A549 (cell line): ENCODE measurements around the gene PCDH12. TPM values are rescaled to one million over a fixed set of nuclear protein-coding genes. Genes with fewer than 3 reads are reported as not detected.

Source experiments
- ATAC-seq, 2 experiments: fragments of 200-7000 bp in 1 of 2; fragments of >200 bp in 1 of 2; cut with Nextera tagmentation in 1 of 2; cut with Tn5 transposase in 1 of 2; 3 replicates each; pipeline versions ENCODE4 v1.8.0 to v1.9.1; 2018 to 2020; ENCODE audit warnings: mild to moderate bottlenecking in 1 of 2, moderate library complexity in 1 of 2
- CTCF ChIA-PET: fragments of 300-600 bp; sonication (Branson Sonifier 250); formaldehyde crosslinking; extraction: SDS; loops from one replicate; lab custom pipeline; 2021; ENCODE audit warnings: antibody characterized with exemption, inconsistent platforms; lab: Yijun Ruan, JAX
- POLR2A ChIA-PET: fragments of 350-600 bp; formaldehyde crosslinking; extraction: SDS; loops from one replicate; lab custom pipeline; 2021; ENCODE audit warnings: antibody characterized with exemption, inconsistent platforms; lab: Yijun Ruan, JAX
- DNase-seq, 2 experiments: peaks; one replicate each; pipeline versions ENCODE4 v3.0.0 to v3.0.0-alpha.2; 2011 to 2016; ENCODE audit warnings: low read depth in 1 of 2, low spot score in 1 of 2
- FAIRE-seq: peaks from 2 replicates; lab custom pipeline; 2011; peaks lifted over from hg19 to GRCh38; lab: Jason Lieb, UNC
- H3K27ac ChIP-seq, 2 experiments: fragments of >200 bp; sonication (Bioruptor Twin); formaldehyde crosslinking; 3 replicates each; pipeline ENCODE4 v1.5.1; 2016 to 2017
- H3K4me1 ChIP-seq: fragments of >200 bp; sonication (Bioruptor Twin); formaldehyde crosslinking; 3 replicates; pipeline ENCODE4 v1.6.1; 2016
- H3K4me2 ChIP-seq: fragments of >200 bp; sonication (Bioruptor Twin); formaldehyde crosslinking; 3 replicates; pipeline ENCODE4 v1.6.1; 2016
- H3K4me3 ChIP-seq: fragments of >200 bp; sonication (Bioruptor Twin); formaldehyde crosslinking; 3 replicates; pipeline ENCODE4 v1.5.1; 2016
- H3K9me3 ChIP-seq: fragments of >200 bp; sonication (Bioruptor Twin); formaldehyde crosslinking; 3 replicates; pipeline ENCODE4 v1.6.1; 2016
- BCL3 ChIP-seq: fragments of >200 bp; sonication (Bioruptor Twin); formaldehyde crosslinking; IDR thresholded peaks from 3 replicates; pipeline ENCODE4 v1.6.1; 2016
- BHLHE40 ChIP-seq: IDR thresholded peaks from 2 replicates; pipeline ENCODE4 v1.6.1; 2012; ENCODE audit warnings: low read depth, low read length, inconsistent platforms
- CBX2 ChIP-seq: fragments of 200-600 bp; sonication (generic); IDR thresholded peaks from 2 replicates; pipeline ENCODE4 v1.6.1; 2016; ENCODE audit warnings: low read depth, mild to moderate bottlenecking, borderline replicate concordance
- CBX8 ChIP-seq: fragments of 200-600 bp; sonication (generic); IDR thresholded peaks from 2 replicates; pipeline ENCODE4 v1.6.1; 2016
- E2F6 ChIP-seq: IDR thresholded peaks from 2 replicates; pipeline ENCODE4 v1.6.1; 2012; ENCODE audit warnings: low read depth, borderline replicate concordance
- EHF ChIP-seq: fragments of 250-450 bp; sonication (Bioruptor Pico); IDR thresholded peaks from 2 replicates; pipeline ENCODE4 v1.5.0; 2020; ENCODE audit warnings: mild to moderate bottlenecking
- EHMT2 ChIP-seq: fragments of 200-600 bp; sonication (generic); IDR thresholded peaks from 2 replicates; pipeline ENCODE4 v1.6.1; 2016; ENCODE audit warnings: antibody characterized with exemption, low read depth, mild to moderate bottlenecking, moderate library complexity
- ELK1 ChIP-seq: fragments of 150-350 bp; IDR thresholded peaks from 2 replicates; pipeline ENCODE4 v1.6.1; 2014; ENCODE audit warnings: low read depth, mild to moderate bottlenecking, low read length
- FOSB ChIP-seq: fragments of 250-450 bp; sonication (Bioruptor Pico); IDR thresholded peaks from 2 replicates; pipeline ENCODE4 v1.5.0; 2020; ENCODE audit warnings: mild to moderate bottlenecking, moderate library complexity
- FOXS1 ChIP-seq: fragments of 250-450 bp; sonication (Bioruptor Pico); IDR thresholded peaks from 2 replicates; pipeline ENCODE4 v1.5.0; 2020; ENCODE audit warnings: mild to moderate bottlenecking, moderate library complexity
- HDAC2 ChIP-seq: fragments of 200-600 bp; sonication (generic); IDR thresholded peaks from 2 replicates; pipeline ENCODE4 v1.6.1; 2016
- HOXA7 ChIP-seq: fragments of 250-450 bp; sonication (Bioruptor Pico); IDR thresholded peaks from 2 replicates; pipeline ENCODE4 v1.5.0; 2020; ENCODE audit warnings: mild to moderate bottlenecking, moderate library complexity
- HOXB5 ChIP-seq: fragments of 250-450 bp; sonication (Bioruptor Pico); IDR thresholded peaks from 2 replicates; pipeline ENCODE4 v1.5.0; 2020; ENCODE audit warnings: mild to moderate bottlenecking, moderate library complexity
- NFE2L2 ChIP-seq: fragments of 150-350 bp; conservative IDR thresholded peaks from 2 replicates; pipeline ENCODE4 v1.6.1; 2014; ENCODE audit warnings: low read length
- NR3C1 ChIP-seq: fragments of >200 bp; sonication (Bioruptor Twin); formaldehyde crosslinking; IDR thresholded peaks from 3 replicates; pipeline ENCODE4 v1.6.1; 2017
- PHF8 ChIP-seq: fragments of 200-600 bp; sonication (generic); IDR thresholded peaks from 2 replicates; pipeline ENCODE4 v1.6.1; 2016; ENCODE audit warnings: low read depth, mild to moderate bottlenecking, antibody characterized with exemption, moderate library complexity, borderline replicate concordance
- POLR2A ChIP-seq: IDR thresholded peaks from 2 replicates; pipeline ENCODE4 v1.6.1; 2012; ENCODE audit warnings: mild to moderate bottlenecking, low read length
- POLR2AphosphoS2 ChIP-seq: conservative IDR thresholded peaks from 2 replicates; pipeline ENCODE4 v1.6.1; 2012; ENCODE audit warnings: low read length, improper control_type of control experiment, inconsistent platforms
- RAD21 ChIP-seq, 2 experiments: fragments of >200 bp in 1 of 2; sonication (Bioruptor Twin) in 1 of 2; formaldehyde crosslinking in 1 of 2; IDR thresholded peaks in 1 of 2; conservative IDR thresholded peaks in 1 of 2; 2 replicates in 1 of 2; 3 replicates in 1 of 2; pipeline ENCODE4 v1.6.1; 2012 to 2018; ENCODE audit warnings: inconsistent platforms in 1 of 2
- RARB ChIP-seq: fragments of 250-450 bp; sonication (Bioruptor Pico); IDR thresholded peaks from 2 replicates; pipeline ENCODE4 v1.8.0; 2021; ENCODE audit warnings: mild to moderate bottlenecking, moderate library complexity
- RFX5 ChIP-seq: fragments of 450-650 bp; IDR thresholded peaks from 2 replicates; pipeline ENCODE4 v1.7.1; 2014; ENCODE audit warnings: antibody characterized with exemption, mild to moderate bottlenecking, moderate library complexity
- RNF2 ChIP-seq: fragments of 200-600 bp; sonication (generic); IDR thresholded peaks from 2 replicates; pipeline ENCODE4 v1.6.1; 2016; ENCODE audit warnings: low read depth, mild to moderate bottlenecking, antibody characterized with exemption, moderate library complexity, borderline replicate concordance
- SMC3 ChIP-seq: fragments of >200 bp; sonication (Bioruptor Twin); formaldehyde crosslinking; IDR thresholded peaks from 3 replicates; pipeline ENCODE4 v1.6.1; 2018; ENCODE audit warnings: inconsistent platforms
- SREBF2 ChIP-seq: fragments of 450-650 bp; IDR thresholded peaks from 2 replicates; pipeline ENCODE4 v1.6.1; 2014; ENCODE audit warnings: mild to moderate bottlenecking, moderate library complexity
- TFCP2L1 ChIP-seq: fragments of 250-450 bp; sonication (Bioruptor Pico); IDR thresholded peaks from 2 replicates; pipeline ENCODE4 v1.5.0; 2021; ENCODE audit warnings: mild to moderate bottlenecking
- USF2 ChIP-seq: fragments of 450-650 bp; IDR thresholded peaks from 2 replicates; pipeline ENCODE4 v1.6.1; 2014; ENCODE audit warnings: antibody characterized with exemption
- ZC3H11A ChIP-seq: fragments of 450-650 bp; IDR thresholded peaks from 2 replicates; pipeline ENCODE4 v1.6.1; 2014; ENCODE audit warnings: antibody characterized with exemption, mild to moderate bottlenecking
- ZFP36 ChIP-seq: fragments of 450-650 bp; IDR thresholded peaks from 2 replicates; pipeline ENCODE4 v1.6.1; 2014; ENCODE audit warnings: borderline replicate concordance; ENCODE audit not compliant: partially characterized antibody
- WGBS: methylation state at CpG from one replicate; pipeline ENCODE4 v1.1.6; 2017; ENCODE audit errors: missing lambda C conversion rate; 5-methylcytosine and 5-hydroxymethylcytosine counted together
- polyA plus RNA-seq, 4 experiments: library from polyadenylated mRNA; depleted of rRNA in 3 of 4; stranded (reverse); fragments of >200 nt; fragmentation: RNase III in 1 of 4; extraction: RNeasy Plus Mini Kit Qiagen cat#74134 plus additional on column Dnase treatment in 1 of 4; gene quantifications; 2 replicates in 3 of 4; 3 replicates in 1 of 4; pipeline ENCODE4 v1.2.3, GENCODE V29; 2011 to 2017

The PCDH12 gene
- polyA plus RNA-seq, 2 of the 4 experiments (the other 2 are of a cell fraction), result not detected

- Histone ChIP-seq H3K27ac (no peak overlapping the region), H3K9me3 (no peaks in the 10 kb centered on the region), H3K4me2 (no peak overlapping the region), H3K4me1 (no peaks in the 10 kb centered on the region), H3K4me3 (no peak overlapping the region)
- TF ChIP-seq NFE2L2 (no peak), TFCP2L1 (CRISPR knock-in tag) (no peak), ZC3H11A (no peak), HOXB5 (no peak), BHLHE40 (no peak), RAD21 (conservative IDR thresholded peaks at IDR 0.05 in 1 of 2, IDR thresholded peaks at IDR 0.05 in 1 of 2) (no peak), ELK1 (no peak), ZFP36 (no peak), HOXA7 (CRISPR knock-in tag) (no peak), CBX2 (no peak), HDAC2 (no peak)
- CTCF ChIA-PET, result interaction anchor here (1.1 to 1.9 kb wide), 8 partner anchors 10 to 262 kb away, joined by 3 to 7 read pairs (median 5); partner anchors contain the start of gene RNF14
- no peak for ATAC-seq
- no peak for DNase-seq
- FAIRE-seq, result no peak
- 88% methylated on average over 2 of the region's 2 CpGs for WGBS
- POLR2A ChIA-PET, result interaction anchor here (1.0 kb wide), 1 partner anchor 30 kb away, joined by 3 read pairs; no protein-coding TSS in a partner anchor
Observed at GRCh38 chr5:141954194-141954593, 3.8 kb downstream of the PCDH12 start.

- WGBS, result 75% methylated on average over 2 of the region's 2 CpGs
- FAIRE-seq, result no peak
- ChIA-PET CTCF (interaction anchor here (1.0 to 2.0 kb wide), 2 partner anchors 31 to 259 kb away, joined by 3 to 9 read pairs; no protein-coding TSS in a partner anchor), POLR2A (no interaction called here)
- H3K9me3 ChIP-seq, result no peaks in the 10 kb centered on the region
- TF ChIP-seq NFE2L2 (no peak), NR3C1 (no peak), BCL3 (no peak), FOXS1 (CRISPR knock-in tag) (no peak), FOSB (CRISPR knock-in tag) (no peak)
- no peak overlapping the region for H3K4me2 ChIP-seq
- no peak overlapping the region for H3K27ac ChIP-seq
- no peaks in the 10 kb centered on the region for H3K4me1 ChIP-seq
- no peak for ATAC-seq
- DNase-seq, result no peak
- H3K4me3 ChIP-seq, result no peak overlapping the region
Observed at GRCh38 chr5:141952020-141952419, 6.0 kb downstream of the PCDH12 start.

- ChIA-PET POLR2A (no interaction called here), CTCF (interaction anchor here (1.2 to 11.8 kb wide), 3 partner anchors 8 to 259 kb away, joined by 4 to 158 read pairs (median 9); partner anchors contain the start of gene PCDH12)
- H3K27ac ChIP-seq, result no peak overlapping the region
- H3K4me2 ChIP-seq, result no peak overlapping the region
- FAIRE-seq, result no peak
- 54% methylated on average over 9 of the region's 9 CpGs for WGBS
- no peak overlapping the region for H3K4me3 ChIP-seq
- no peaks in the 10 kb centered on the region for H3K9me3 ChIP-seq
- no peaks in the 10 kb centered on the region for H3K4me1 ChIP-seq
- TF ChIP-seq CBX2, result no peak
- no peak for TF ChIP-seq HOXB5
- TF ChIP-seq POLR2A, result no peak
- TF ChIP-seq PHF8, result no peak
- TF ChIP-seq NFE2L2, result no peak
- no peak for TF ChIP-seq BCL3
- TF ChIP-seq USF2, result no peak
- no peak for TF ChIP-seq E2F6
- TF ChIP-seq CBX8, result no peak
- TF ChIP-seq RFX5, result no peak
- TF ChIP-seq FOXS1 (CRISPR knock-in tag), result no peak
- TF ChIP-seq EHF, result no peak
- TF ChIP-seq POLR2AphosphoS2, result no peak
- TF ChIP-seq RNF2, result no peak
- TF ChIP-seq NR3C1, result no peak
- TF ChIP-seq ZC3H11A, result no peak
- TF ChIP-seq SREBF2, result no peak
- no peak for TF ChIP-seq RARB (CRISPR knock-in tag)
- TF ChIP-seq EHMT2, result no peak
- TF ChIP-seq SMC3, result no peak
- peak; percentile 62 to 85; a peak in 3 of 6 replicates for ATAC-seq
- DNase-seq, result peak in 1 of 2 experiments; percentile 51
Observed at GRCh38 chr5:141951332-141951781, 6.6 kb downstream of the PCDH12 start.
